HG02840 (cell line): ENCODE results near the gene ABHD8.

Experiments used
- ATAC-seq: cut with Tn5 transposase; IDR thresholded peaks from one replicate; pipeline ENCODE4 v1.9.1; 2021; ENCODE audit warnings: mild to moderate bottlenecking, moderate library complexity, moderate number of reproducible peaks; ENCODE audit not compliant: unreplicated experiment, low FRiP score

Gene ABHD8, protein sequence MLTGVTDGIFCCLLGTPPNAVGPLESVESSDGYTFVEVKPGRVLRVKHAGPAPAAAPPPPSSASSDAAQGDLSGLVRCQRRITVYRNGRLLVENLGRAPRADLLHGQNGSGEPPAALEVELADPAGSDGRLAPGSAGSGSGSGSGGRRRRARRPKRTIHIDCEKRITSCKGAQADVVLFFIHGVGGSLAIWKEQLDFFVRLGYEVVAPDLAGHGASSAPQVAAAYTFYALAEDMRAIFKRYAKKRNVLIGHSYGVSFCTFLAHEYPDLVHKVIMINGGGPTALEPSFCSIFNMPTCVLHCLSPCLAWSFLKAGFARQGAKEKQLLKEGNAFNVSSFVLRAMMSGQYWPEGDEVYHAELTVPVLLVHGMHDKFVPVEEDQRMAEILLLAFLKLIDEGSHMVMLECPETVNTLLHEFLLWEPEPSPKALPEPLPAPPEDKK

DNA sequence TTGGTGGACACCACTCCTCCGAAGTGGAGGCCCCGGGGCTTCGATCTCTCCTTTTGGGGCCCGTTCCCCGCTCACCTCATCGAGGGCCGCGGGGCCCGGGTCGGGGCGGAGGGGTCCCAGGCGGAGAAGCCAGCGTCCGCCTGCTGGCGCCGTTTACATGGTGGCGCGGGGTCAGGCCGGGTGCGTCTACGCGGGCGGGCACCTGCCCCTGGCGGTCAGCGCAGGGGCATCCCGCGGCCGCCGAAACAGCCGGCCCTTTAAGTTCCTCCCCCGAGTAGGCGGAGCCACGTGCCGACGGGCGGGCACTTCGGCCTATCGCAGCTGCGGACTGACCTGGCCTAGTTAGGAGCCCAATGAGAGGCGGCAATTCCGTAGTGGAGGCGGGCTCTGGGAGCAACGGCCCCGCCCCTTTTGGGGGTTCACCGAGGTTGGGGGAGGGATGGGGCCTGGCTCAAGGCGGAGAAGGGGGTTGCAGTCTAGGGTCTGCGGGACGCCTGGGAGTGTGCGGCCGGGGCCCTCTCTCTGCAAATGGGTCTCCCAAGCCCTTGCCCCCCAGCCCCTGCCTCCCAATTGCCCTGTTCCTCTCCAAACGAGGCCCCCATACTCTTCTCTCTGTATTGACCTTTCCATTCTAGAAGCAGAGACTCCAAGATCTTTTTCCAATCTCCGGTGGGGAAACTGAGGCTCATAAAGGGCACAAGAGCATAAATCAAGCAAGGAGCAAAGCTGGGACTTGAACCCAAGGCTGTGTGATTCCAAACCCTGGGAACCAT is at the start of gene ABHD8:
ABHD8 (minus strand) TSS at position 259 of the 773 bp plus-strand sequence. CDS start 1,809 bp downstream, outside the sequence.
- peak; percentile 48 for ATAC-seq

DNA sequence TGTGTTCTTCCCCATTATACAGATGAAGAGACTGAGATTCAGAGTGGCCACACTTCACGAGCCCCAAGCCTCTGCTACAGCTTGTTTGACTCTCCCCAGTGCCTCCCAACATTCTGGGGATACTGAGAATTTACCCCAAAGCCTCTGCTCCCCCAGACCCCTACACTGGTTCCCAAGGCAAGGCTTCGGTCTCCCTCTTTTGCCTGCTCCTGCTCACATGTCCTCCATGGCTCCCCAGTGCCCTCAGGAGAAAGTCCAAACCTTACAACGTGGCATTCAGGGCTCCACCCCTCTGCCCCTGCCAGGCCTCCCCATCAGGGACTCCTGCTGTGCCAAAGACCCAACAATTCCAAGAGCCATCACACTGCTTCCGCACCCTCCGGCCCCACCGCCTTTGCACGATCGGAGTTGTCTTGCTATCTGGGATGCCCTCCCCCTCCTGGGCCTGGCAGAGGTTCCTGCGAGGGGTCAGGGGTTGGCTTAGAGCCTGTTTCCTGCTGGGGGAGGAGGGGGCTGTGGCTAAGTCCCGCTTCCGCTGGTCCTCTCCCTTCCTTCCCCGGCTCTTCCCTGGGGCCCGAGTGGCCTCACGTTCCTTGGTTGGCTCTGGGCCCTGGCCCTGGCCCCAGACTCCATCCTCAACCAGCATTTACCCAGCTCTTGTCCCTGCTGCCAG is 49.5 kb upstream of the ABHD8 start:
- ATAC-seq, result no peak

GRCh38 chr19:17351815-17352435 is 48.7 kb upstream of the ABHD8 start:
- no peak for ATAC-seq

DNA sequence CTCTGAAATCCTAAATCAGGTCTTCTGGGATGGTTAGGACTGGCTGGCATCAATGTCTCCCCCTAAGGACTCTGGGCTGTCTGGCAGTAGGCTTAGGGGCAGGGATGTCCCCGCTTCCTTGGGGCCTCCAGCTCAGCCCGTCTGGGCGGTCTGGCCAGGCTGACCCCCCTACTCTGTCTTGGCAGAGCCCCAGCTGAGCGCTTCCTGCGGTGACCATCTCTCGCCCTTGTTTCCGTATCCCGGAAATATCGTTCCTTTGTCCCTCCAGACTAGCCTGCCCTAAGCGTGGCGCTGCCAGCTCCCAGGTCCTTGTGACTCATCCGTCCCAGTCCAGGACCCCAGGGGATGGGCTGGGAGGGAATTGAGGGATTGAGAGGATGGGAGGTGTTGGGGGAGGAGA is 45.5 kb upstream of the ABHD8 start:
- no peak for ATAC-seq

DNA sequence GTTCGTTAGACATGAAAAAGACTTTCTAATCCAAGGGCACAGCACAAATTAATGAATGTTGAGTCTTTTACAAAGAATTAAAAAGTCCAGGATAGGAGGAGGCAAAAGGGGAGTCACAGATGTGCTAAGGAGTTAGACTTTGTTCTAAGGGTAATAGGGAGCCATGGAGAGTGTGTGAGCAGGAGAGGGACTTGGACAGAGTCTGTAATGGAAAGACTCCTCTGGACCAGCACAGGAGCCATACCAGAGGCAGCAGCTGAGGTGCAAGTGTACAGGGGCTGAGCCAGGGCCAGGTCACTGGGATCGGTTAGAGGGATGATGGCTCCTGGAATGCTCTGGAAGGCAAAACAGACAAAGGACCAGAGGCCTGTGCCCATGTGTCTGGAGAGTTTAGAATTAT is 44.7 kb upstream of the ABHD8 start:
- no peak for ATAC-seq

DNA sequence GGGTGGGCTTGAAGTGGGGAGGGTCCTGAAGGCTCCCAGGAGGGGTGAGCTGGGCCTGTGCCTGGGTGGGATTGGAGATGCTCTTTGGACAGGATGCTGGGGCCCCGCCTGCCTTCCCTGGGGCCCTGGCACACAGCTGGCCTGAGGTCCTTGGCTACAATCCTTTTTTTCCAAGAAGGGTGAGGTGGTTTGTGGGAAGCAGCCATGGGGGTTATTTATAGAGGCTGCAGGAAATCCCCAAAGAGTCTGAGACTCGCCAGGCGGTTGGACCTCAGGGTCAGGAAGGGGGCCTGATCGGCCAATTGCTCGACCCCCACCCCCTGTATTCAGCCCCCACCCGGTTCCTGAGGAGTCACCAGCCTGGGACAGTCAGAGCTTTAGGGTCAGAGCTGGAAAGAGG is 44.1 kb upstream of the ABHD8 start:
- ATAC-seq, result no peak

- ATAC-seq, result no peak
Observed at GRCh38 chr19:17346109-17346671, 43.0 kb upstream of the ABHD8 start.

DNA sequence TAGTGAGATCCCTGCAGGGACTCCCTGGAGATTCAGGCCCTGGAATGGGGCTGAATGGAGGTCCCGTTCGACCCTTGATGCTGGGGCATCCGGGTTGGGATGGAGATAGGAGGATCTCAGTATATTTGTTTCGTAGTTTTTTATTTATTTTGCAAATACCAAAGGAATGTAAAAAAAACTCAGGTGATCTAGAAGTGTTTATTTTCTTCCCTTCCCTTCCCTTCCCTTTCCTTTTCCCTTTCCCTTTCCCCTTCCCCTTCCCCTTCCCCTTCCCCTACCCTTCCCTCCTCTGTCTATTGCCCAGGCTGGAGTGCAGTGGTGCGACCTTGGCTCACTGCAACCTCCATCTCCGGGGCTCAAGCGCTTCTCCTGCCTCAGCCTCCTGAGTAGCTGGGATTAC is 38.6 kb upstream of the ABHD8 start:
- no peak for ATAC-seq

DNA sequence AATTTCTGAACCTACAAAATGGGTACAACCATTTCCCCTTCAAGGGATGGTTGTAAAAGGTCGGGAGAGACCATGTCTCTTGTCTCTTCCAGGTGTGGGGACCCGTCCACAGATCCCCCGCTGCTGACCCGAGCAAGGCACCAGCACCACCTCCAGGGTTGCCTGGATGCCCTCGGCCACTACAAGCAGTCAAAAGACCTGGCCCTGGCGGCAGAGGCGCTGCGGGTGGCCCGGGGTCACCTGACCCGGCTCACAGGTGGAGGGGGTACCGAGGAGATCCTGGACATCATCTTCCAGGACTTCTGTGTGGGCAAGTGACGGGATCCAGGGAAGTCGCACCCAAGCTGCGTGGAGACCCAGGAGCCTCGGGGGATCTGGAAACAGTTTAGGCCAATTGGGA is 38.2 kb upstream of the ABHD8 start:
- ATAC-seq, result no peak

DNA sequence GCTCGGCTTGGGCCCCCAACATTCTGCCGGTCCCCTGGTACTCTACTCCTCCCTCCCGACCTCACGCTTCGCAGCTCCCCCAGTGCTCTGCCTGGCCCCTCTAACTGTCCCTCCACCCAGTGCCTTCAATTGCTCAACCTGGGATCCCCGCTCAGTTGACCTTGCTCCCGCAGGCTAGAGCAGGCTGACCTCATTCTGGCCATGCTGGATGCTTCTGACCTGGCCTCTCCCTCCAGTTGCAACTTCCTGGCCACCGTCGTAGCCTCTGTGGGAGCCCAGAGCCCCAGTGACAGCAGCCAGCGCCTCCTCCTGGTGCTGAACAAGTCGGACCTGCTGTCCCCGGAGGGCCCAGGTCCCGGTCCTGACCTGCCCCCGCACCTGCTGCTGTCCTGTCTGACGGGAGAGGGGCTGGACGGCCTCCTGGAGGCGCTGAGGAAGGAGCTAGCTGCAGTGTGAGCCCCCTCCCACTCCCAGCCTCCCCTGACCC is 37.7 kb upstream of the ABHD8 start:
- ATAC-seq, result no peak

- ATAC-seq, result no peak
Observed at GRCh38 chr19:17340302-17340870, 37.2 kb upstream of the ABHD8 start.

DNA sequence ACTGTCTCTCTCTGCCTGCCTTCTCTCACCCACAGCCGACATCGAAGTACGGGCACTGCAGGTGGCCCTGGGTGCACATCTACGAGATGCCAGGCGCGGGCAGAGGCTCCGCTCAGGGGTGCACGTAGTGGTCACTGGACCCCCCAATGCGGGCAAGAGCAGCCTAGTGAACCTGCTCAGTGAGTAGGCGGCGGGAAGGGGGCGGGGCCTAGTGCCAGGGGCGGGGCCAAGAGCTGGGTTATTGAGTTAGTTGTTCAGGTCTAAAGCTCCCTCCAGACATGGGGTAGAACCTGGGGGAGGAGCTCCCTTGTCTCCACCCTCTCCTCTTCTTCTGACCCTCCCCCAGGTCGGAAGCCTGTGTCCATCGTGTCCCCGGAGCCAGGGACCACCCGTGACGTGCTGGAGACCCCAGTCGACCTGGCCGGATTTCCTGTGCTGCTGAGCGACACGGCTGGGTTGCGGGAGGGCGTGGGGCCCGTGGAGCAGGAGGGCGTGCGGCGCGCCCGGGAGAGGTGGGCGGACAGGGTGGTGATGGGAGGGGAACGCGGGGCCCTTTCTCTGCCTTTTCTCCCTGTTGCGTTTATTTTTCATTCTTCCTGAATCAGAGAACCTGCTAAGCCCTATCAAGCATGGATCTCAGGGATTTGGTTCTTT is 36.0 kb upstream of the ABHD8 start:
- no peak for ATAC-seq

DNA sequence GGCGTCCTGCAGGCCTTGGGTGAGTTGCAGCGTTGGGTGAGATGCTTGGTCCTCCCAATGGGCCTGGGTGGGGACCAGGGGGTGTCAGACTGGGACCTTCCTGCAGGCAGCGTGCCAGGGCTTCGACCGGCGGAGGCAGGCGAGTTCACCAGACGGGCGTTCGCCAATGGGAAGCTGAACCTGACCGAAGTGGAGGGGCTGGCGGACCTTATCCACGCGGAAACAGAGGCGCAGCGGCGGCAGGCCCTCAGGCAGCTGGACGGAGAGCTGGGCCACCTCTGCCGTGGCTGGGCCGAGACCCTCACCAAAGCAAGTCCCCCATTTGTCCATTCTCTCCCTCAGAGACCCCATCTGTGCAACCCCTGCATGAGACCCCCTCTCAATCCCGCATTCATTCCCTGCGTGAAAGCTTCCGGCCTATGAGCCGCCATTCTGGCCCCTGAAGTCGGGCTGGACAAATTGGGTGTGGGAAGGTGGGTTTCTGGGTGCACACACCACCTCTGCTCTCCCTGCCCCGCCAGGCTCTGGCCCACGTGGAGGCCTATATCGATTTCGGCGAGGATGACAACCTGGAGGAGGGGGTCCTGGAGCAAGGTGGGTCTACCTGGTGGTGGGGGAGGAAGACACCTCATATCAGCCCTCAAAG is 35.3 kb upstream of the ABHD8 start:
- ATAC-seq, result no peak

DNA sequence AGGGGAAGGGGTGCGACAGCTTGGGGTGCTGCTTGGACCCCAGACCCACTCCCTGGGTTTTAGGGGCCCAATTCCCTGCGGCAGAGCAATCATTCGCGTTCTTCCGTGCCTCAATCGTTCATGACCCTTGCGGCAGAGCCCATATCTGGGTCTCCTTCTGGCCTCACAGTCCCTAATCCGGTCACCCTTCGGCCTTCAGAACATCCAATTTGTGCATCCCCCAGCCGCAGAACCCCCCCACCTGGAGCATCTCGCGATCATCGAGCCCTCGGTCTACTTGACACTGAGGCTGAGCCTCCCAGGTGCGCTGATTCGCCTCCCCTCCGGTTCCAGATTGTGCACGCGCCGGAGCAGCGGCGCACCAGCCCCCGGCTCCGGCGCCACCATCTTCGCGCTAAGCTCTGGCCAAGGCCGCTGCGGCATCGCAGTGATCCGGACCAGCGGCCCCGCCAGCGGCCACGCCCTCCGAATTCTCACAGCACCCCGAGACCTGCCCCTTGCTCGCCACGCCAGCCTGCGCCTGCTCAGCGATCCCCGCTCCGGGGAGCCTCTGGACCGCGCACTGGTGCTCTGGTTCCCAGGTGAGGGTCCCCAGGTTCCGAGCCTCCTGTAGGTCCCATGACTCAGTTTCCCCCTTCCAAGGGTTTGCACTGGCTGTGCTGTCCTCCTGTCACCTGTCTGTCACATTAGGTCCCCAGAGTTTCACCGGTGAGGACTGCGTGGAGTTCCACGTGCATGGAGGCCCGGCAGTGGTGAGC is 34.6 kb upstream of the ABHD8 start:
- no peak for ATAC-seq

- ATAC-seq, result peak; percentile 76
Observed at GRCh38 chr19:17336872-17337674, 33.8 kb upstream of the ABHD8 start, which contains the start of gene GTPBP3. Gene GTPBP3, plus strand, starts transcription at chr19:17337553. Its CDS starts 59 bp downstream, at chr19:17337612.

GRCh38 chr19:17335575-17335974 is 32.4 kb upstream of the ABHD8 start:
- no peak for ATAC-seq
